ENCODE measurements around the gene ITPK1.

The ITPK1 gene

GRCh38 chr14:93035585-93035916, 80.2 kb downstream of the ITPK1 start:
- peaks cover 7% of the 10 kb centered on the region for H3K4me1 ChIP-seq (ENCODE audit: control insufficient read depth, low read depth, low read length)

GRCh38 chr14:93034671-93034994, 81.1 kb downstream of the ITPK1 start:
- H3K4ac ChIP-seq (ENCODE audit: low read depth, low read length) = no peak overlapping the region
- H3K9ac ChIP-seq (ENCODE audit: low read length) = no peak overlapping the region
- no peak overlapping the region for H4K5ac ChIP-seq (ENCODE audit: low read length)
- H3K18ac ChIP-seq (ENCODE audit: low read length) = no peak overlapping the region
- no peaks in the 10 kb centered on the region for H3K79me2 ChIP-seq (ENCODE audit: control insufficient read depth, insufficient read depth, low read length)
- H3K79me1 ChIP-seq (ENCODE audit: low read length) = no peaks in the 10 kb centered on the region
- H2AK5ac ChIP-seq (ENCODE audit: low read length) = no peak overlapping the region
- no peak overlapping the region for H4K8ac ChIP-seq (ENCODE audit: low read depth, low read length)
- H2BK5ac ChIP-seq (ENCODE audit: low read length) = no peak overlapping the region
- no peak overlapping the region for H2BK120ac ChIP-seq (ENCODE audit: low read depth, low read length)
- H3K36me3 ChIP-seq (ENCODE audit: control insufficient read depth, insufficient read depth, low read length) = no peaks in the 10 kb centered on the region
- H3K56ac ChIP-seq (ENCODE audit: low read length) = no peak overlapping the region
- H3K4me3 ChIP-seq (ENCODE audit: low read length) = no peak overlapping the region
- no peak overlapping the region for H3K27ac ChIP-seq (ENCODE audit: low read depth, low read length)
- H3K27me3 ChIP-seq (ENCODE audit: insufficient read depth, low read length, poor library complexity) = no peaks in the 10 kb centered on the region
- H3K4me2 ChIP-seq (ENCODE audit: low read length) = no peak overlapping the region
- DNase-seq = no peak
- no peak overlapping the region for H3K23ac ChIP-seq (ENCODE audit: low read length)
- H2BK15ac ChIP-seq (replicated peaks; ENCODE audit: low read depth) = no peak overlapping the region
- H3K4me1 ChIP-seq (ENCODE audit: control insufficient read depth, low read depth, low read length) = peaks cover 5% of the 10 kb centered on the region
- WGBS (ENCODE audit: extremely low coverage, insufficient coverage, low lambda C conversion rate) = no CpG with 5 or more reads among the region's 5 CpGs

More at GRCh38 chr14:93035585-93035916, 80.2 kb downstream of the ITPK1 start:
- Histone ChIP-seq H3K9ac (ENCODE audit: low read length) (no peak overlapping the region), H3K27ac (ENCODE audit: low read depth, low read length) (no peak overlapping the region), H2AK5ac (ENCODE audit: low read length) (no peak overlapping the region), H3K56ac (ENCODE audit: low read length) (no peak overlapping the region), H3K4ac (ENCODE audit: low read depth, low read length) (no peak overlapping the region), H2BK120ac (ENCODE audit: low read depth, low read length) (no peak overlapping the region), H3K18ac (ENCODE audit: low read length) (no peak overlapping the region), H4K5ac (ENCODE audit: low read length) (no peak overlapping the region), H2BK5ac (ENCODE audit: low read length) (no peak overlapping the region), H3K79me2 (ENCODE audit: control insufficient read depth, insufficient read depth, low read length) (no peaks in the 10 kb centered on the region), H3K79me1 (ENCODE audit: low read length) (no peaks in the 10 kb centered on the region), H3K36me3 (ENCODE audit: control insufficient read depth, insufficient read depth, low read length) (no peaks in the 10 kb centered on the region), H2BK15ac (replicated peaks; ENCODE audit: low read depth) (no peak overlapping the region), H3K4me3 (ENCODE audit: low read length) (no peak overlapping the region), H4K8ac (ENCODE audit: low read depth, low read length) (no peak overlapping the region), H3K4me2 (ENCODE audit: low read length) (no peak overlapping the region), H3K27me3 (ENCODE audit: insufficient read depth, low read length, poor library complexity) (no peaks in the 10 kb centered on the region), H3K23ac (ENCODE audit: low read length) (no peak overlapping the region)
- DNase-seq = no peak
- no CpG with 5 or more reads among the region's 5 CpGs for WGBS (ENCODE audit: extremely low coverage, insufficient coverage, low lambda C conversion rate)

- Histone ChIP-seq H3K27me3 (ENCODE audit: insufficient read depth, low read length, poor library complexity) (no peaks in the 10 kb centered on the region), H3K4me2 (ENCODE audit: low read length) (no peak overlapping the region), H3K23ac (ENCODE audit: low read length) (no peak overlapping the region), H3K36me3 (ENCODE audit: control insufficient read depth, insufficient read depth, low read length) (no peaks in the 10 kb centered on the region), H3K4ac (ENCODE audit: low read depth, low read length) (no peak overlapping the region), H3K56ac (ENCODE audit: low read length) (peak overlapping the region; percentile 2), H2BK15ac (replicated peaks; ENCODE audit: low read depth) (no peak overlapping the region), H2BK120ac (ENCODE audit: low read depth, low read length) (no peak overlapping the region), H2AK5ac (ENCODE audit: low read length) (no peak overlapping the region), H4K5ac (ENCODE audit: low read length) (no peak overlapping the region), H3K79me2 (ENCODE audit: control insufficient read depth, insufficient read depth, low read length) (no peaks in the 10 kb centered on the region), H2BK5ac (ENCODE audit: low read length) (no peak overlapping the region), H4K8ac (ENCODE audit: low read depth, low read length) (no peak overlapping the region), H3K18ac (ENCODE audit: low read length) (no peak overlapping the region), H3K79me1 (ENCODE audit: low read length) (no peaks in the 10 kb centered on the region), H3K4me3 (ENCODE audit: low read length) (no peak overlapping the region), H3K9ac (ENCODE audit: low read length) (no peak overlapping the region), H3K4me1 (ENCODE audit: control insufficient read depth, low read depth, low read length) (peaks cover 5% of the 10 kb centered on the region), H3K27ac (ENCODE audit: low read depth, low read length) (no peak overlapping the region)
- no CpG with 5 or more reads among the region's 7 CpGs for WGBS (ENCODE audit: extremely low coverage, insufficient coverage, low lambda C conversion rate)
- peak; percentile 41 for DNase-seq
These were observed 81.6 kb downstream of the ITPK1 start for GRCh38 chr14:93033983-93034670.

- no peak overlapping the region for H3K18ac ChIP-seq (ENCODE audit: low read length)
- H3K36me3 ChIP-seq (ENCODE audit: control insufficient read depth, insufficient read depth, low read length) = no peaks in the 10 kb centered on the region
- no peak overlapping the region for H4K8ac ChIP-seq (ENCODE audit: low read depth, low read length)
- H3K56ac ChIP-seq (ENCODE audit: low read length) = peak overlapping the region; percentile 2
- no peak overlapping the region for H3K27ac ChIP-seq (ENCODE audit: low read depth, low read length)
- H3K23ac ChIP-seq (ENCODE audit: low read length) = no peak overlapping the region
- H3K79me2 ChIP-seq (ENCODE audit: control insufficient read depth, insufficient read depth, low read length) = no peaks in the 10 kb centered on the region
- whole genome bisulfite sequencing (ENCODE audit: extremely low coverage, insufficient coverage, low lambda C conversion rate) = no CpG with 5 or more reads among the region's 6 CpGs
- DNase-seq = no peak
- no peak overlapping the region for H3K4ac ChIP-seq (ENCODE audit: low read depth, low read length)
- no peak overlapping the region for H2AK5ac ChIP-seq (ENCODE audit: low read length)
- H3K4me1 ChIP-seq (ENCODE audit: control insufficient read depth, low read depth, low read length) = peaks cover 5% of the 10 kb centered on the region
- H3K4me2 ChIP-seq (ENCODE audit: low read length) = no peak overlapping the region
- no peak overlapping the region for H3K4me3 ChIP-seq (ENCODE audit: low read length)
- no peaks in the 10 kb centered on the region for H3K27me3 ChIP-seq (ENCODE audit: insufficient read depth, low read length, poor library complexity)
- H4K5ac ChIP-seq (ENCODE audit: low read length) = no peak overlapping the region
- H2BK5ac ChIP-seq (ENCODE audit: low read length) = no peak overlapping the region
- H2BK15ac ChIP-seq (replicated peaks; ENCODE audit: low read depth) = no peak overlapping the region
- no peaks in the 10 kb centered on the region for H3K79me1 ChIP-seq (ENCODE audit: low read length)
- H3K9ac ChIP-seq (ENCODE audit: low read length) = no peak overlapping the region
- no peak overlapping the region for H2BK120ac ChIP-seq (ENCODE audit: low read depth, low read length)
These were observed 82.4 kb downstream of the ITPK1 start for GRCh38 chr14:93033084-93033982.

- Histone ChIP-seq H3K79me2 (ENCODE audit: control insufficient read depth, insufficient read depth, low read length) (no peaks in the 10 kb centered on the region), H2BK5ac (ENCODE audit: low read length) (no peak overlapping the region), H3K4me2 (ENCODE audit: low read length) (no peak overlapping the region), H3K36me3 (ENCODE audit: control insufficient read depth, insufficient read depth, low read length) (no peaks in the 10 kb centered on the region), H3K23ac (ENCODE audit: low read length) (no peak overlapping the region), H3K4me3 (ENCODE audit: low read length) (no peak overlapping the region), H2AK5ac (ENCODE audit: low read length) (no peak overlapping the region), H3K4me1 (ENCODE audit: control insufficient read depth, low read depth, low read length) (peaks cover 5% of the 10 kb centered on the region), H2BK120ac (ENCODE audit: low read depth, low read length) (no peak overlapping the region), H3K4ac (ENCODE audit: low read depth, low read length) (no peak overlapping the region), H2BK15ac (replicated peaks; ENCODE audit: low read depth) (no peak overlapping the region), H4K5ac (ENCODE audit: low read length) (no peak overlapping the region), H3K79me1 (ENCODE audit: low read length) (no peaks in the 10 kb centered on the region), H4K8ac (ENCODE audit: low read depth, low read length) (no peak overlapping the region), H3K27ac (ENCODE audit: low read depth, low read length) (no peak overlapping the region), H3K18ac (ENCODE audit: low read length) (no peak overlapping the region), H3K56ac (ENCODE audit: low read length) (peak overlapping the region; percentile 31), H3K27me3 (ENCODE audit: insufficient read depth, low read length, poor library complexity) (no peaks in the 10 kb centered on the region), H3K9ac (ENCODE audit: low read length) (no peak overlapping the region)
- no CpG with 5 or more reads among the region's 11 CpGs for WGBS (ENCODE audit: extremely low coverage, insufficient coverage, low lambda C conversion rate)
- no peak for DNase-seq
These were observed 83.2 kb downstream of the ITPK1 start for GRCh38 chr14:93032421-93032936.
